Measurements from ENCODE around the gene AKT1. TPM values are rescaled to one million over a fixed set of nuclear protein-coding genes. Genes with fewer than 3 reads are reported as not detected.

Gene AKT1
- total and polyA plus RNA-seq, 2 experiments from 2014 or later = 19.2 to 78.7 TPM

- H3K9me3 Mint-ChIP-seq = no peaks in the 10 kb centered on the region
- peak overlapping the region; percentile 60; the same call in 2 of the 3 replicates for H3K4me3 Mint-ChIP-seq
- H3K4me1 Mint-ChIP-seq = peaks cover 43% of the 10 kb centered on the region
- DNase-seq (ENCODE audit: low spot score) = peak; percentile 46
- Histone ChIP-seq H3K36me3 (ENCODE audit: insufficient read depth) (no peaks in the 10 kb centered on the region), H3K4me2 (peak overlapping the region; percentile 88; the same call in 1 of the 2 replicates), H4K20me1 (replicated peaks; ENCODE audit: insufficient read depth) (peaks cover 15% of the 10 kb centered on the region; the same call in 1 of the 2 replicates), H2AFZ (no peak overlapping the region), H3K27ac (ENCODE audit: low read depth) (no peak overlapping the region), H3K4me3 (0 out of 2 replicates have a peak overlapping the region, but pooled peaks have one; percentile 13), H3K4me1 (ENCODE audit: insufficient read depth) (peaks cover 34% of the 10 kb centered on the region), H3K27me3 (ENCODE audit: insufficient read depth) (peaks cover 59% of the 10 kb centered on the region), H3F3A (replicated peaks; ENCODE audit: low read depth) (peaks cover 12% of the 10 kb centered on the region; the same call in 1 of the 2 replicates), H3K79me2 (replicated peaks; ENCODE audit: insufficient read depth) (peaks cover 12% of the 10 kb centered on the region; the same call in 1 of the 2 replicates), H3K9me2 (ENCODE audit: insufficient read depth) (no peaks in the 10 kb centered on the region)
- no peaks in the 10 kb centered on the region; the same call in 2 of the 3 replicates for H3K36me3 Mint-ChIP-seq (ENCODE audit: low read depth)
- TF ChIP-seq ETS1 (IDR thresholded peaks at IDR 0.05) (no peak), ZNF114 (CRISPR knock-in tag; IDR thresholded peaks at IDR 0.05) (no peak), EZH2phosphoT487 (IDR thresholded peaks at IDR 0.05; ENCODE audit: unreplicated experiment) (no peak), CREB1 (CRISPR knock-in tag; IDR thresholded peaks at IDR 0.05; ENCODE audit: low read depth) (no peak), STAT1 (IDR thresholded peaks at IDR 0.05; ENCODE audit: unreplicated experiment) (no peak), POLR2AphosphoS5 (IDR thresholded peaks at IDR 0.05; ENCODE audit: low read depth) (no peak), NANOG (IDR thresholded peaks at IDR 0.05; ENCODE audit: borderline replicate concordance) (no peak), EZH2 (IDR thresholded peaks at IDR 0.05; ENCODE audit: low read depth, unreplicated experiment) (no peak), ZNF331 (CRISPR knock-in tag; IDR thresholded peaks at IDR 0.05; ENCODE audit: low read depth) (no peak)
- TF ChIP-seq, protein P1, sequence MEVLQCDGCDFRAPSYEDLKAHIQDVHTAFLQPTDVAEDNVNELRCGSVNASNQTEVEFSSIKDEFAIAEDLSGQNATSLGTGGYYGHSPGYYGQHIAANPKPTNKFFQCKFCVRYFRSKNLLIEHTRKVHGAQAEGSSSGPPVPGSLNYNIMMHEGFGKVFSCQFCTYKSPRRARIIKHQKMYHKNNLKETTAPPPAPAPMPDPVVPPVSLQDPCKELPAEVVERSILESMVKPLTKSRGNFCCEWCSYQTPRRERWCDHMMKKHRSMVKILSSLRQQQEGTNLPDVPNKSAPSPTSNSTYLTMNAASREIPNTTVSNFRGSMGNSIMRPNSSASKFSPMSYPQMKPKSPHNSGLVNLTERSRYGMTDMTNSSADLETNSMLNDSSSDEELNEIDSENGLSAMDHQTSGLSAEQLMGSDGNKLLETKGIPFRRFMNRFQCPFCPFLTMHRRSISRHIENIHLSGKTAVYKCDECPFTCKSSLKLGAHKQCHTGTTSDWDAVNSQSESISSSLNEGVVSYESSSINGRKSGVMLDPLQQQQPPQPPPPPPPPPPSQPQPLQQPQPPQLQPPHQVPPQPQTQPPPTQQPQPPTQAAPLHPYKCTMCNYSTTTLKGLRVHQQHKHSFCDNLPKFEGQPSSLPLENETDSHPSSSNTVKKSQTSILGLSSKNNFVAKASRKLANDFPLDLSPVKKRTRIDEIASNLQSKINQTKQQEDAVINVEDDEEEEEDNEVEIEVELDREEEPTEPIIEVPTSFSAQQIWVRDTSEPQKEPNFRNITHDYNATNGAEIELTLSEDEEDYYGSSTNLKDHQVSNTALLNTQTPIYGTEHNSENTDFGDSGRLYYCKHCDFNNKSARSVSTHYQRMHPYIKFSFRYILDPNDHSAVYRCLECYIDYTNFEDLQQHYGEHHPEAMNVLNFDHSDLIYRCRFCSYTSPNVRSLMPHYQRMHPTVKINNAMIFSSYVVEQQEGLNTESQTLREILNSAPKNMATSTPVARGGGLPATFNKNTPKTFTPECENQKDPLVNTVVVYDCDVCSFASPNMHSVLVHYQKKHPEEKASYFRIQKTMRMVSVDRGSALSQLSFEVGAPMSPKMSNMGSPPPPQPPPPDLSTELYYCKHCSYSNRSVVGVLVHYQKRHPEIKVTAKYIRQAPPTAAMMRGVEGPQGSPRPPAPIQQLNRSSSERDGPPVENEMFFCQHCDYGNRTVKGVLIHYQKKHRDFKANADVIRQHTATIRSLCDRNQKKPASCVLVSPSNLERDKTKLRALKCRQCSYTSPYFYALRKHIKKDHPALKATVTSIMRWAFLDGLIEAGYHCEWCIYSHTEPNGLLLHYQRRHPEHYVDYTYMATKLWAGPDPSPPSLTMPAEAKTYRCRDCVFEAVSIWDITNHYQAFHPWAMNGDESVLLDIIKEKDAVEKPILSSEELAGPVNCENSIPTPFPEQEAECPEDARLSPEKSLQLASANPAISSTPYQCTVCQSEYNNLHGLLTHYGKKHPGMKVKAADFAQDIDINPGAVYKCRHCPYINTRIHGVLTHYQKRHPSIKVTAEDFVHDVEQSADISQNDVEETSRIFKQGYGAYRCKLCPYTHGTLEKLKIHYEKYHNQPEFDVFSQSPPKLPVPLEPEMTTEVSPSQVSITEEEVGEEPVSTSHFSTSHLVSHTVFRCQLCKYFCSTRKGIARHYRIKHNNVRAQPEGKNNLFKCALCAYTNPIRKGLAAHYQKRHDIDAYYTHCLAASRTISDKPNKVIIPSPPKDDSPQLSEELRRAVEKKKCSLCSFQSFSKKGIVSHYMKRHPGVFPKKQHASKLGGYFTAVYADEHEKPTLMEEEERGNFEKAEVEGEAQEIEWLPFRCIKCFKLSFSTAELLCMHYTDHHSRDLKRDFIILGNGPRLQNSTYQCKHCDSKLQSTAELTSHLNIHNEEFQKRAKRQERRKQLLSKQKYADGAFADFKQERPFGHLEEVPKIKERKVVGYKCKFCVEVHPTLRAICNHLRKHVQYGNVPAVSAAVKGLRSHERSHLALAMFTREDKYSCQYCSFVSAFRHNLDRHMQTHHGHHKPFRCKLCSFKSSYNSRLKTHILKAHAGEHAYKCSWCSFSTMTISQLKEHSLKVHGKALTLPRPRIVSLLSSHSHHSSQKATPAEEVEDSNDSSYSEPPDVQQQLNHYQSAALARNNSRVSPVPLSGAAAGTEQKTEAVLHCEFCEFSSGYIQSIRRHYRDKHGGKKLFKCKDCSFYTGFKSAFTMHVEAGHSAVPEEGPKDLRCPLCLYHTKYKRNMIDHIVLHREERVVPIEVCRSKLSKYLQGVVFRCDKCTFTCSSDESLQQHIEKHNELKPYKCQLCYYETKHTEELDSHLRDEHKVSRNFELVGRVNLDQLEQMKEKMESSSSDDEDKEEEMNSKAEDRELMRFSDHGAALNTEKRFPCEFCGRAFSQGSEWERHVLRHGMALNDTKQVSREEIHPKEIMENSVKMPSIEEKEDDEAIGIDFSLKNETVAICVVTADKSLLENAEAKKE (CRISPR knock-in tag; IDR thresholded peaks at IDR 0.05) = no peak
- TF ChIP-seq, protein P2, sequence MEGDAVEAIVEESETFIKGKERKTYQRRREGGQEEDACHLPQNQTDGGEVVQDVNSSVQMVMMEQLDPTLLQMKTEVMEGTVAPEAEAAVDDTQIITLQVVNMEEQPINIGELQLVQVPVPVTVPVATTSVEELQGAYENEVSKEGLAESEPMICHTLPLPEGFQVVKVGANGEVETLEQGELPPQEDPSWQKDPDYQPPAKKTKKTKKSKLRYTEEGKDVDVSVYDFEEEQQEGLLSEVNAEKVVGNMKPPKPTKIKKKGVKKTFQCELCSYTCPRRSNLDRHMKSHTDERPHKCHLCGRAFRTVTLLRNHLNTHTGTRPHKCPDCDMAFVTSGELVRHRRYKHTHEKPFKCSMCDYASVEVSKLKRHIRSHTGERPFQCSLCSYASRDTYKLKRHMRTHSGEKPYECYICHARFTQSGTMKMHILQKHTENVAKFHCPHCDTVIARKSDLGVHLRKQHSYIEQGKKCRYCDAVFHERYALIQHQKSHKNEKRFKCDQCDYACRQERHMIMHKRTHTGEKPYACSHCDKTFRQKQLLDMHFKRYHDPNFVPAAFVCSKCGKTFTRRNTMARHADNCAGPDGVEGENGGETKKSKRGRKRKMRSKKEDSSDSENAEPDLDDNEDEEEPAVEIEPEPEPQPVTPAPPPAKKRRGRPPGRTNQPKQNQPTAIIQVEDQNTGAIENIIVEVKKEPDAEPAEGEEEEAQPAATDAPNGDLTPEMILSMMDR (conservative IDR thresholded peaks at IDR 0.05; ENCODE audit: low read depth in 2 of 2) = no peak
- TF ChIP-seq, protein P3, sequence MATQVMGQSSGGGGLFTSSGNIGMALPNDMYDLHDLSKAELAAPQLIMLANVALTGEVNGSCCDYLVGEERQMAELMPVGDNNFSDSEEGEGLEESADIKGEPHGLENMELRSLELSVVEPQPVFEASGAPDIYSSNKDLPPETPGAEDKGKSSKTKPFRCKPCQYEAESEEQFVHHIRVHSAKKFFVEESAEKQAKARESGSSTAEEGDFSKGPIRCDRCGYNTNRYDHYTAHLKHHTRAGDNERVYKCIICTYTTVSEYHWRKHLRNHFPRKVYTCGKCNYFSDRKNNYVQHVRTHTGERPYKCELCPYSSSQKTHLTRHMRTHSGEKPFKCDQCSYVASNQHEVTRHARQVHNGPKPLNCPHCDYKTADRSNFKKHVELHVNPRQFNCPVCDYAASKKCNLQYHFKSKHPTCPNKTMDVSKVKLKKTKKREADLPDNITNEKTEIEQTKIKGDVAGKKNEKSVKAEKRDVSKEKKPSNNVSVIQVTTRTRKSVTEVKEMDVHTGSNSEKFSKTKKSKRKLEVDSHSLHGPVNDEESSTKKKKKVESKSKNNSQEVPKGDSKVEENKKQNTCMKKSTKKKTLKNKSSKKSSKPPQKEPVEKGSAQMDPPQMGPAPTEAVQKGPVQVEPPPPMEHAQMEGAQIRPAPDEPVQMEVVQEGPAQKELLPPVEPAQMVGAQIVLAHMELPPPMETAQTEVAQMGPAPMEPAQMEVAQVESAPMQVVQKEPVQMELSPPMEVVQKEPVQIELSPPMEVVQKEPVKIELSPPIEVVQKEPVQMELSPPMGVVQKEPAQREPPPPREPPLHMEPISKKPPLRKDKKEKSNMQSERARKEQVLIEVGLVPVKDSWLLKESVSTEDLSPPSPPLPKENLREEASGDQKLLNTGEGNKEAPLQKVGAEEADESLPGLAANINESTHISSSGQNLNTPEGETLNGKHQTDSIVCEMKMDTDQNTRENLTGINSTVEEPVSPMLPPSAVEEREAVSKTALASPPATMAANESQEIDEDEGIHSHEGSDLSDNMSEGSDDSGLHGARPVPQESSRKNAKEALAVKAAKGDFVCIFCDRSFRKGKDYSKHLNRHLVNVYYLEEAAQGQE (IDR thresholded peaks at IDR 0.05; ENCODE audit: unreplicated experiment) = no peak
- peaks cover 58% of the 10 kb centered on the region for H3K27me3 Mint-ChIP-seq (ENCODE audit: insufficient read depth, low read depth, poor library complexity)
- ATAC-seq = no peak; the same call in 2 of the 3 replicates
- no peak overlapping the region for H3K27ac Mint-ChIP-seq
Measured at GRCh38 chr14:104797115-104798044, 1.8 kb upstream of the AKT1 start.

All from GM23338 (cell line).